HG03097 (cell line): ENCODE results near the gene ADAM11.
"Not testable (repeated sequence)": the region's sequence is repeated elsewhere in the genome, so short reads cannot be mapped to it uniquely, and the experiment has no call there.

Source experiments
- ATAC-seq: cut with Tn5 transposase; IDR thresholded peaks from one replicate; pipeline ENCODE4 v1.9.1; 2021; ENCODE audit not compliant: unreplicated experiment, low FRiP score

ADAM11 gene

GRCh38 chr17:44758414-44759085 lies at the start of gene ADAM11:
TSS of gene ADAM11 (plus strand) at chr17:44758988. CDS start at chr17:44759200, 212 bp downstream.
- ATAC-seq, result no peak

- no peak for ATAC-seq
These were observed 39.3 kb upstream of the ADAM11 start for GRCh38 chr17:44719444-44719843.

- no peak for ATAC-seq
These were observed 36.5 kb upstream of the ADAM11 start for GRCh38 chr17:44722254-44722653.

- not testable (repeated sequence) for ATAC-seq
These were observed 32.7 kb upstream of the ADAM11 start for GRCh38 chr17:44726121-44726520.

GRCh38 chr17:44733753-44734152 lies 25.0 kb upstream of the ADAM11 start:
- ATAC-seq, result no peak

GRCh38 chr17:44734272-44734671 lies 24.5 kb upstream of the ADAM11 start:
- no peak for ATAC-seq

GRCh38 chr17:44736551-44737240 lies 22.1 kb upstream of the ADAM11 start:
- no peak for ATAC-seq

GRCh38 chr17:44738214-44738906 lies 20.4 kb upstream of the ADAM11 start:
- no peak for ATAC-seq

- ATAC-seq, result no peak
These were observed 17.5 kb upstream of the ADAM11 start for GRCh38 chr17:44741316-44741715.

- ATAC-seq, result no peak
These were observed 13.5 kb upstream of the ADAM11 start for GRCh38 chr17:44745301-44745700.

GRCh38 chr17:44745738-44746137 lies 13.1 kb upstream of the ADAM11 start:
- ATAC-seq, result not testable (repeated sequence)

GRCh38 chr17:44747566-44747965 lies 11.2 kb upstream of the ADAM11 start:
- no peak for ATAC-seq

GRCh38 chr17:44749076-44749979 lies 9.5 kb upstream of the ADAM11 start:
- ATAC-seq, result no peak

- ATAC-seq, result no peak
These were observed 8.8 kb upstream of the ADAM11 start for GRCh38 chr17:44749980-44750318.

GRCh38 chr17:44751331-44751730 lies 7.5 kb upstream of the ADAM11 start:
- no peak for ATAC-seq

- ATAC-seq, result no peak
These were observed 7.0 kb upstream of the ADAM11 start for GRCh38 chr17:44751806-44752205.

- ATAC-seq, result no peak
These were observed 5.6 kb upstream of the ADAM11 start for GRCh38 chr17:44752953-44753861.

GRCh38 chr17:44754276-44754675 lies 4.5 kb upstream of the ADAM11 start:
- ATAC-seq, result no peak

- ATAC-seq, result not testable (repeated sequence)
These were observed 3.6 kb upstream of the ADAM11 start for GRCh38 chr17:44755180-44755579.
